K562 (cell line): ENCODE measurements around the gene EPOP. TPM values are rescaled to one million over a fixed set of nuclear protein-coding genes. Genes with fewer than 3 reads are reported as not detected.

Source experiments
- ATAC-seq: fragments of 200-7000 bp; cut with Tn5 transposase; 3 replicates; pipeline ENCODE4 v1.9.1; 2020; ENCODE audit warnings: moderate library complexity
- BruUV-seq: library from RNA; stranded (reverse); fragments of 400-500 nt; replicated peaks from 2 replicates; lab custom pipeline; 2021; lab: Mats Ljungman, UMichigan
- CTCF ChIA-PET: fragments of 300-600 bp; formaldehyde crosslinking; extraction: SDS; loops from one replicate; lab custom pipeline; 2021; ENCODE audit warnings: low intra/inter-chr PET ratio; lab: Yijun Ruan, JAX
- POLR2A ChIA-PET: fragments of 300-600, 350-650 bp; sonication (Branson Sonifier 250); formaldehyde crosslinking; extraction: SDS; loops from one replicate; lab custom pipeline; 2021; ENCODE audit warnings: antibody characterized with exemption, inconsistent platforms; lab: Yijun Ruan, JAX
- DNase-seq, 4 experiments: peaks; one replicate each; pipeline versions ENCODE4 v3.0.0 to v3.0.0-alpha.2; 2011 to 2018; ENCODE audit warnings: low spot score in 3 of 4, mixed read lengths in 3 of 4; ENCODE audit errors: extremely low read depth in 1 of 4
- FAIRE-seq: peaks from 2 replicates; lab custom pipeline; 2011; peaks lifted over from hg19 to GRCh38; lab: Jason Lieb, UNC
- H2AFZ ChIP-seq: 2 replicates; pipeline ENCODE4 v1.6.0; 2011; ENCODE audit warnings: low read depth, low read length, control low read depth, inconsistent platforms
- H3K27ac ChIP-seq: fragments of 200-600 bp; 3 replicates; pipeline ENCODE4 v1.8.0; 2011; ENCODE audit warnings: low read depth, mild to moderate bottlenecking, control low read depth, inconsistent platforms, low read length, moderate library complexity, mixed read lengths; ENCODE audit errors: extremely low read depth
- H3K27me3 ChIP-seq, 2 experiments: fragments of 300-600 bp in 1 of 2; 2 replicates in 1 of 2; 3 replicates in 1 of 2; pipeline versions ENCODE4 v1.6.0 to v1.8.0; 2011; ENCODE audit warnings: inconsistent platforms in 2 of 2, low read length in 2 of 2, mild to moderate bottlenecking in 1 of 2, mixed read lengths in 1 of 2, moderate library complexity in 1 of 2; ENCODE audit not compliant: control insufficient read depth in 2 of 2, insufficient read depth in 2 of 2
- H3K36me3 ChIP-seq: fragments of 300-600 bp; 3 replicates; pipeline ENCODE4 v1.8.0; 2011; ENCODE audit warnings: mild to moderate bottlenecking, low read length, inconsistent platforms; ENCODE audit not compliant: control insufficient read depth, insufficient read depth
- H3K4me1 ChIP-seq, 2 experiments: fragments of 200-600 bp in 1 of 2; replicated peaks in 1 of 2; 2 replicates in 1 of 2; 3 replicates in 1 of 2; pipeline versions ENCODE4 v1.5.1 to v1.8.0; 2011; ENCODE audit warnings: inconsistent platforms in 2 of 2, low read length in 2 of 2, mild to moderate bottlenecking in 1 of 2, mixed read lengths in 1 of 2, moderate library complexity in 1 of 2; ENCODE audit not compliant: control insufficient read depth in 2 of 2, insufficient read depth in 2 of 2
- H3K4me2 ChIP-seq: 2 replicates; pipeline ENCODE4 v1.6.1; 2011; ENCODE audit warnings: low read length, control low read depth, inconsistent platforms, mixed read lengths; ENCODE audit not compliant: insufficient read depth
- H3K4me3 ChIP-seq: fragments of 200-600 bp; sonication (generic), shearing (Covaris generic); 2 replicates; pipeline ENCODE4 v1.5.1; 2016; ENCODE audit warnings: control low read depth, inconsistent platforms
- H3K79me2 ChIP-seq: fragments of 200-600 bp; 3 replicates; pipeline ENCODE4 v1.8.0; 2011; ENCODE audit warnings: low read length, inconsistent platforms; ENCODE audit not compliant: control insufficient read depth, insufficient read depth
- H3K9ac ChIP-seq, 2 experiments: 2 replicates each; pipeline versions ENCODE4 v1.6.0 to v1.6.1; 2011; ENCODE audit warnings: low read depth in 2 of 2, low read length in 2 of 2, control low read depth in 1 of 2, inconsistent platforms in 1 of 2, mild to moderate bottlenecking in 1 of 2, mixed read lengths in 1 of 2; ENCODE audit not compliant: insufficient read depth in 1 of 2
- H3K9me1 ChIP-seq: one replicate; pipeline ENCODE4 v1.6.0; 2011; ENCODE audit warnings: inconsistent platforms, mild to moderate bottlenecking, low read length, moderate library complexity; ENCODE audit not compliant: control insufficient read depth, insufficient read depth
- H3K9me3 ChIP-seq: replicated peaks from 2 replicates; pipeline ENCODE4 v1.5.1; 2011; ENCODE audit warnings: low read depth, low read length, inconsistent platforms; ENCODE audit not compliant: control insufficient read depth, insufficient read depth
- H4K20me1 ChIP-seq: replicated peaks from 2 replicates; pipeline ENCODE4 v1.6.1; 2011; ENCODE audit warnings: low read length, inconsistent platforms, mixed read lengths; ENCODE audit not compliant: control insufficient read depth, insufficient read depth
- ETS2 ChIP-seq: IDR thresholded peaks from 2 replicates; pipeline ENCODE4 v1.6.1; 2016; ENCODE audit warnings: borderline replicate concordance, missing genetic modification characterization, mild to moderate bottlenecking, moderate library complexity, missing compliant biosample characterization; ENCODE audit not compliant: poor library complexity, severe bottlenecking
- GATAD2B ChIP-seq: fragments of 450-650 bp; IDR thresholded peaks from 2 replicates; pipeline ENCODE4 v1.6.1; 2017; ENCODE audit warnings: mild to moderate bottlenecking, borderline replicate concordance
- ILF3 ChIP-seq: fragments of 450-650 bp; IDR thresholded peaks from 2 replicates; pipeline ENCODE4 v1.6.1; 2018; ENCODE audit warnings: antibody characterized with exemption, mild to moderate bottlenecking, moderate library complexity, borderline replicate concordance
- OTX1 ChIP-seq: fragments of 450-650 bp; formaldehyde crosslinking; IDR thresholded peaks from 2 replicates; pipeline ENCODE4 v1.4.0; 2022; ENCODE audit warnings: mild to moderate bottlenecking
- PRMT5 ChIP-seq: sonication (generic); formaldehyde crosslinking; IDR thresholded peaks from 2 replicates; pipeline ENCODE4 v1.5.0; 2020; ENCODE audit warnings: missing genetic modification reagents
- STAT5B ChIP-seq: fragments of 250-450 bp; sonication (Bioruptor Pico); IDR thresholded peaks from 2 replicates; pipeline ENCODE4 v1.8.0; 2021; ENCODE audit warnings: mild to moderate bottlenecking, inconsistent platforms
- TAF1 ChIP-seq: IDR thresholded peaks from 2 replicates; pipeline ENCODE4 v1.6.1; 2011; ENCODE audit warnings: mild to moderate bottlenecking, low read length, moderate library complexity; ENCODE audit not compliant: insufficient read depth, control insufficient read depth, severe bottlenecking; ENCODE audit errors: extremely low read depth
- TRIM28 ChIP-seq: fragments of 450-650 bp; IDR thresholded peaks from 2 replicates; pipeline ENCODE4 v1.6.1; 2017
- ZNF384 ChIP-seq: IDR thresholded peaks from 2 replicates; pipeline ENCODE4 v1.6.1; 2012; ENCODE audit warnings: low read depth, low read length, improper control_type of control experiment
- ZNF644 ChIP-seq: fragments of 200-800 bp; sonication (Bioruptor generic); IDR thresholded peaks from 2 replicates; pipeline ENCODE4 v1.6.1; 2016; ENCODE audit warnings: low read depth, missing genetic modification characterization, missing compliant biosample characterization
- WGBS: fragments of 100-300 bp; shearing (Covaris generic); methylation state at CpG from one replicate; pipeline ENCODE4 v1.1.6; 2016; ENCODE audit warnings: low coverage, mixed read lengths; ENCODE audit not compliant: insufficient coverage; ENCODE audit errors: missing lambda C conversion rate; 5-methylcytosine and 5-hydroxymethylcytosine counted together
- in situ Hi-C: fragments of 300-500 bp; cut with MboI; formaldehyde crosslinking; loops from 4 replicates; pipeline ENCODE4 v1.15.0; 2018; ENCODE audit warnings: inconsistent platforms, mixed read lengths
- intact Hi-C: fragments of 100-400 bp; cut with micrococcal nuclease; formaldehyde crosslinking; loops from 2 replicates; pipeline ENCODE4 v1.14.2; 2022
- polyA plus RNA-seq, 8 experiments: library from polyadenylated mRNA; depleted of rRNA in 4 of 8; stranded (reverse) in 5 of 8; unstranded in 3 of 8; fragments of >200 nt; fragmentation: Nextera tagmentation in 2 of 8; fragmentation: Illumina TruSeq in 1 of 8; extraction: Ambion mirVana in 2 of 8; extraction: Trizol in 1 of 8; gene quantifications; 2 replicates each; pipeline versions ENCODE4 v1.2.1 to v1.2.3, GENCODE V29; 2011 to 2014; ENCODE audit warnings: inconsistent platforms in 1 of 8, missing spikeins in 1 of 8
- total RNA-seq, 7 experiments: library from RNA; depleted of rRNA in 6 of 7; stranded (reverse); fragments of >200 nt in 6 of 7; fragmentation: Illumina TruSeq in 2 of 7; extraction: Trizol in 2 of 7; gene quantifications; 2 replicates each; pipeline versions ENCODE4 v1.2.1 to v1.2.3, GENCODE V29; 2011 to 2021; ENCODE audit warnings: low replicate concordance in 1 of 7
- TF ChIP-seq, protein P1 (sequence below): sonication (generic); formaldehyde crosslinking; IDR thresholded peaks from 2 replicates; pipeline ENCODE4 v1.8.1; 2023; ENCODE audit warnings: mild to moderate bottlenecking, missing genetic modification reagents, moderate library complexity
- TF ChIP-seq, protein P2 (sequence below): sonication (generic); formaldehyde crosslinking; IDR thresholded peaks from 2 replicates; pipeline ENCODE4 v1.8.0; 2022; ENCODE audit warnings: mild to moderate bottlenecking, missing genetic modification reagents, borderline replicate concordance

The EPOP gene
- total and polyA plus RNA-seq, 9 of the 15 experiments (the other 6 are each of a cell fraction or from before 2014, with no cell fraction given) = 0.41 to 10.6 (median 4.6) TPM

DNA sequence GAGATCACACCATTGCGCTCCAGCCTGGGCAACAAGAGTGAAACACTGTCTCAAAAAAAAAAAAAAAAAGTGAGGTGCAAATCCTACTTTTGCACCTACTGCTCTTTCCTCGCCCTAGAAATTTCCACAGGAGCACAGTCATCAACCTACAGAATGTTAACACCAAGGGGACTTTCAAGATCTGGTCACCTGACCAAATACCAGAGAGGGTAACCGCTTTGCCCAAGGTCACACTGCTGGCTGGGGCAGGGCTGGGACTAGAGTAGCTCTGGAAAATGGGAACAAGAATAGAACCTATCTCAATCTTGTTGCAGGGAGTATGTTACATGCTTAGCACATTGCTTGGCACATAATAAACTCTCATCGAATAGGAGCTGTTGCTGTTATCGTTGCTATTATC lies 24.0 kb upstream of the EPOP start:
- no TSS peak for BruUV-seq
- H2AFZ ChIP-seq = no peak overlapping the region
- WGBS = 68% methylated on average over 5 of the region's 5 CpGs
- no peaks in the 10 kb centered on the region for H3K36me3 ChIP-seq
- no peaks in the 10 kb centered on the region for H3K9me1 ChIP-seq
- no peak overlapping the region; a peak in 1 of 4 replicates for H3K9ac ChIP-seq
- CTCF ChIA-PET = no interaction called here
- no peak for ATAC-seq
- no peak overlapping the region for H3K4me2 ChIP-seq
- in situ Hi-C loops = no loop called here
- H3K79me2 ChIP-seq = peaks cover 14% of the 10 kb centered on the region
- H3K27me3 ChIP-seq = no peaks in the 10 kb centered on the region
- no peaks in the 10 kb centered on the region for H4K20me1 ChIP-seq
- no peak for FAIRE-seq
- H3K27ac ChIP-seq = no peak overlapping the region
- TF ChIP-seq OTX1 (CRISPR knock-in tag) (no peak), ILF3 (no peak)
- TF ChIP-seq, all 486 proteins: peak for 0
- peaks cover 17 to 46% of the 10 kb centered on the region in 2 experiments for H3K4me1 ChIP-seq
- no peak overlapping the region for H3K4me3 ChIP-seq
- no peaks in the 10 kb centered on the region for H3K9me3 ChIP-seq
- DNase-seq = no peak
- intact Hi-C loops = no loop called here
- POLR2A ChIA-PET = no interaction called here

DNA sequence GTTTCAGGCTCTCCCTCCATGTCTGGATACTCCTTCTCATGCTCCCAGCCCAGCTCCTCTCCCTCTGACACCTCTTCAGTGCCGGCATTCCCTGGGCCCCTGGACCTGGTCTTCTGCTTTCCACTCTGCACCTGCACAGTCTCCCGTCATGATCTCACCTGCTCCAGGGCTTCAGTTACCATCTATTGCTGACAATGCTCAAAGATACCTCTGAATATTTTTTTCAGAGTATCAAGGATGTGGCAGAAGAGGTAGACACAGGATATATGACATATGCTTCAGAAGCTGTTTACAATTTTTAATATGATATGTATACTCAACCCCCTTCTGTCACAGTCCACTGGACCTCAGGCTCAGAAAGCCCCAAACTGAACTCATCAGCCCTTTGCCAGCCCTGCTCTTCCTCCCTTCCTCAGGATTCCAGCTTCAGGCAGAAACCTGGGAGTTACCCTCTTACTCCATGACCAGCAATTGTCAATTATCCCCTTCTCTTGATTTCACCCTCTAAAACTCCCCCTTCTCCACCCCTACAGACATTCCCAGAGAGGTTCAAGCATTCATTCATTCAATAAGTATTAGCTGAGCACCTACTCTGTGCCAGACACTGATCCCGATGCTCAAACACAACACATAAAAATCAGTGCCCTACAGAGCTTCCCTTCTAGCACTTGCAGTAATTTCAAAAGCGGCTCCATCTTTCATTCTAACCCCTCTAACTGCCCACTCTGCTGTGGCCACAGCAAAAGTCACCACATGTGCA lies 22.5 kb upstream of the EPOP start:
- no TSS peak for BruUV-seq
- Histone ChIP-seq H3K4me1 (peaks cover 17 to 36% of the 10 kb centered on the region in 2 experiments), H3K36me3 (no peaks in the 10 kb centered on the region), H3K4me2 (no peak overlapping the region), H2AFZ (no peak overlapping the region), H3K79me2 (no peaks in the 10 kb centered on the region), H3K9me3 (no peaks in the 10 kb centered on the region), H3K27ac (no peak overlapping the region), H3K27me3 (no peaks in the 10 kb centered on the region), H4K20me1 (no peaks in the 10 kb centered on the region), H3K4me3 (no peak overlapping the region), H3K9me1 (no peaks in the 10 kb centered on the region), H3K9ac (no peak overlapping the region; a peak in 1 of 4 replicates)
- in situ Hi-C loops = no loop called here
- ChIA-PET CTCF (no interaction called here), POLR2A (interaction anchor here (0.6 to 1.2 kb wide), 5 partner anchors 12 to 38 kb away, joined by 3 to 4 read pairs (median 3); no protein-coding TSS in a partner anchor)
- no peak for DNase-seq
- intact Hi-C loops = no loop called here
- no peak for FAIRE-seq
- no peak for ATAC-seq
- 32% methylated on average over 4 of the region's 4 CpGs for WGBS
- no peak for TF ChIP-seq ZNF384
- TF ChIP-seq GATAD2B = no peak
- TF ChIP-seq PRMT5 (CRISPR knock-in tag) = no peak
- no peak for TF ChIP-seq TRIM28
- TF ChIP-seq STAT5B (CRISPR knock-in tag) = no peak
- TF ChIP-seq, protein P1, sequence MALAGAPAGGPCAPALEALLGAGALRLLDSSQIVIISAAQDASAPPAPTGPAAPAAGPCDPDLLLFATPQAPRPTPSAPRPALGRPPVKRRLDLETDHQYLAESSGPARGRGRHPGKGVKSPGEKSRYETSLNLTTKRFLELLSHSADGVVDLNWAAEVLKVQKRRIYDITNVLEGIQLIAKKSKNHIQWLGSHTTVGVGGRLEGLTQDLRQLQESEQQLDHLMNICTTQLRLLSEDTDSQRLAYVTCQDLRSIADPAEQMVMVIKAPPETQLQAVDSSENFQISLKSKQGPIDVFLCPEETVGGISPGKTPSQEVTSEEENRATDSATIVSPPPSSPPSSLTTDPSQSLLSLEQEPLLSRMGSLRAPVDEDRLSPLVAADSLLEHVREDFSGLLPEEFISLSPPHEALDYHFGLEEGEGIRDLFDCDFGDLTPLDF (CRISPR knock-in tag) = no peak
- TF ChIP-seq ETS2 (tag) = no peak
- TF ChIP-seq ZNF644 (tag) = no peak
- TF ChIP-seq, protein P2, sequence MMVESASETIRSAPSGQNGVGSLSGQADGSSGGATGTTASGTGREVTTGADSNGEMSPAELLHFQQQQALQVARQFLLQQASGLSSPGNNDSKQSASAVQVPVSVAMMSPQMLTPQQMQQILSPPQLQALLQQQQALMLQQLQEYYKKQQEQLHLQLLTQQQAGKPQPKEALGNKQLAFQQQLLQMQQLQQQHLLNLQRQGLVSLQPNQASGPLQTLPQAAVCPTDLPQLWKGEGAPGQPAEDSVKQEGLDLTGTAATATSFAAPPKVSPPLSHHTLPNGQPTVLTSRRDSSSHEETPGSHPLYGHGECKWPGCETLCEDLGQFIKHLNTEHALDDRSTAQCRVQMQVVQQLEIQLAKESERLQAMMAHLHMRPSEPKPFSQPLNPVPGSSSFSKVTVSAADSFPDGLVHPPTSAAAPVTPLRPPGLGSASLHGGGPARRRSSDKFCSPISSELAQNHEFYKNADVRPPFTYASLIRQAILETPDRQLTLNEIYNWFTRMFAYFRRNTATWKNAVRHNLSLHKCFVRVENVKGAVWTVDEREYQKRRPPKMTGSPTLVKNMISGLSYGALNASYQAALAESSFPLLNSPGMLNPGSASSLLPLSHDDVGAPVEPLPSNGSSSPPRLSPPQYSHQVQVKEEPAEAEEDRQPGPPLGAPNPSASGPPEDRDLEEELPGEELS (CRISPR knock-in tag) = no peak
- TF ChIP-seq TAF1 = no peak
